Panc1 (cell line): ENCODE results near the gene SMAD6. TPM values are rescaled to one million over a fixed set of nuclear protein-coding genes. Genes with fewer than 3 reads are reported as not detected.

ENCODE experiments used
- ATAC-seq: fragments of 200-7000 bp; cut with Tn5 transposase; 2 replicates; pipeline ENCODE4 v1.9.1; 2020; ENCODE audit warnings: mild to moderate bottlenecking, moderate library complexity
- BruUV-seq: library from RNA; stranded (reverse); fragments of 400-500 nt; replicated peaks from 2 replicates; lab custom pipeline; 2021; lab: Mats Ljungman, UMichigan
- CTCF ChIA-PET: fragments of 300-600 bp; sonication (Branson Sonifier 250); formaldehyde crosslinking; loops from one replicate; lab custom pipeline; 2022; ENCODE audit warnings: antibody characterized with exemption; lab: Charles Lee
- POLR2A ChIA-PET: fragments of 300-600 bp; sonication (Branson Sonifier 250); formaldehyde crosslinking; loops from one replicate; lab custom pipeline; 2022; ENCODE audit warnings: antibody characterized with exemption; lab: Charles Lee
- DNase-seq: peaks from one replicate; pipeline ENCODE4 v3.0.0-alpha.2; 2010; ENCODE audit warnings: low read depth, low spot score
- H3K27ac ChIP-seq: 2 replicates; pipeline ENCODE4 v1.5.1; 2011; ENCODE audit warnings: mild to moderate bottlenecking, low read length, inconsistent platforms
- H3K27me3 ChIP-seq: fragments of 200-500 bp; sonication (Bioruptor generic); 2 replicates; pipeline ENCODE4 v1.6.0; 2014; ENCODE audit warnings: low read length, inconsistent platforms; ENCODE audit not compliant: control insufficient read depth, insufficient read depth
- H3K36me3 ChIP-seq: fragments of 200-500 bp; sonication (Bioruptor generic); 2 replicates; pipeline ENCODE4 v1.5.1; 2014; ENCODE audit warnings: inconsistent platforms, mild to moderate bottlenecking, low read length, moderate library complexity; ENCODE audit not compliant: control insufficient read depth, insufficient read depth
- H3K4me1 ChIP-seq: 2 replicates; pipeline ENCODE4 v1.5.1; 2011; ENCODE audit warnings: inconsistent platforms, mild to moderate bottlenecking, low read length, moderate library complexity; ENCODE audit not compliant: control insufficient read depth, insufficient read depth
- H3K4me3 ChIP-seq, 2 experiments: 2 replicates each; pipeline ENCODE4 v1.5.1; 2011 to 2012; ENCODE audit warnings: low read depth in 2 of 2, low read length in 2 of 2, mild to moderate bottlenecking in 2 of 2, inconsistent platforms in 1 of 2, moderate library complexity in 1 of 2
- H3K9me3 ChIP-seq: fragments of 200-500 bp; sonication (Bioruptor generic); 2 replicates; pipeline ENCODE4 v1.5.1; 2014; ENCODE audit warnings: low read depth, mild to moderate bottlenecking, inconsistent platforms, low read length, moderate library complexity; ENCODE audit not compliant: control insufficient read depth, insufficient read depth
- POLR2AphosphoS5 ChIP-seq: IDR thresholded peaks from 2 replicates; pipeline ENCODE4 v1.6.1; 2012; ENCODE audit warnings: mild to moderate bottlenecking, low read depth, low read length, moderate library complexity
- SIN3A ChIP-seq: IDR thresholded peaks from 2 replicates; pipeline ENCODE4 v1.6.1; 2012; ENCODE audit warnings: low read depth, mild to moderate bottlenecking, low read length, moderate library complexity, borderline replicate concordance; ENCODE audit not compliant: insufficient read depth
- TCF7L2 ChIP-seq: IDR thresholded peaks from 2 replicates; pipeline ENCODE4 v1.6.1; 2011; ENCODE audit warnings: mild to moderate bottlenecking, low read depth, low read length, inconsistent platforms
- in situ Hi-C: cut with HindIII; loops from 2 replicates; pipeline ENCODE4 v1.10.0; 2016; ENCODE audit warnings: low sequenced_read_pairs, low pct_unique_long_range_greater_than_20kb
- intact Hi-C: fragments of 100-400 bp; cut with micrococcal nuclease; formaldehyde crosslinking; loops from one replicate; pipeline ENCODE4 v1.10.0; 2022; ENCODE audit not compliant: unreplicated experiment
- total RNA-seq: library from RNA; stranded (reverse); gene quantifications from one replicate; pipeline ENCODE4 v1.2.1, GENCODE V29; 2021; ENCODE audit not compliant: unreplicated experiment
- TF ChIP-seq, protein P1 (sequence below): fragments of 450-650 bp; IDR thresholded peaks from 2 replicates; pipeline ENCODE4 v1.5.1; 2017; ENCODE audit warnings: mild to moderate bottlenecking
- TF ChIP-seq, protein P2 (sequence below), 2 experiments: IDR thresholded peaks; 2 replicates each; pipeline ENCODE4 v1.6.1; 2011 to 2012; ENCODE audit warnings: low read depth in 2 of 2, control low read depth in 1 of 2, low read length in 1 of 2, mild to moderate bottlenecking in 1 of 2, moderate library complexity in 1 of 2; ENCODE audit not compliant: insufficient read depth in 1 of 2

Gene SMAD6
- total RNA-seq, 1 experiment from 2014 or later: 45.9 TPM

DNA sequence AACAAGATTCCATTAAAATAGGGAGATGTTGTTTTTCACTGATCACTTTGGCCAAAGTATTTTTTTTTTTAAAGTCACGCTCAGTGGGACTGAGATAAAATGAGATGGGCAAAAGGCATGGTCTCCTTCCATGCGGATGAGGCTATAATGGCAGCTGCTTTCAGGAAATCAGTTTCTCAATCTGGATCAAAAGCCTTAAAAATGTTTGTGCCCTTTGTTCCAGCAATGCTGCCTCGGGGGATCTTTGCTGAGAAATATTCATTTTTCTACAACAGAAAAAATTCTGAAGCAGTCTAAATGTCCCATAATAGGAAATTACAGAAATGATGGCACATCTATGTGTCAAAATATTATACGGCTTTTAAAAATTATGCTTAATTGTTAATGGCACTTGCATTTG, 97.2 kb downstream of the SMAD6 start:
- H3K27ac ChIP-seq: peak overlapping the region; percentile 37; the same call in 1 of the 2 replicates
- ChIA-PET POLR2A (no interaction called here), CTCF (no interaction called here)
- no peak for ATAC-seq
- H3K9me3 ChIP-seq: no peaks in the 10 kb centered on the region
- no peak overlapping the region for H3K4me3 ChIP-seq
- intact Hi-C loops (no loop called here), in situ Hi-C loops (no loop called here)
- peaks cover 54% of the 10 kb centered on the region for H3K4me1 ChIP-seq
- TF ChIP-seq POLR2AphosphoS5: no peak
- TF ChIP-seq, protein P1, sequence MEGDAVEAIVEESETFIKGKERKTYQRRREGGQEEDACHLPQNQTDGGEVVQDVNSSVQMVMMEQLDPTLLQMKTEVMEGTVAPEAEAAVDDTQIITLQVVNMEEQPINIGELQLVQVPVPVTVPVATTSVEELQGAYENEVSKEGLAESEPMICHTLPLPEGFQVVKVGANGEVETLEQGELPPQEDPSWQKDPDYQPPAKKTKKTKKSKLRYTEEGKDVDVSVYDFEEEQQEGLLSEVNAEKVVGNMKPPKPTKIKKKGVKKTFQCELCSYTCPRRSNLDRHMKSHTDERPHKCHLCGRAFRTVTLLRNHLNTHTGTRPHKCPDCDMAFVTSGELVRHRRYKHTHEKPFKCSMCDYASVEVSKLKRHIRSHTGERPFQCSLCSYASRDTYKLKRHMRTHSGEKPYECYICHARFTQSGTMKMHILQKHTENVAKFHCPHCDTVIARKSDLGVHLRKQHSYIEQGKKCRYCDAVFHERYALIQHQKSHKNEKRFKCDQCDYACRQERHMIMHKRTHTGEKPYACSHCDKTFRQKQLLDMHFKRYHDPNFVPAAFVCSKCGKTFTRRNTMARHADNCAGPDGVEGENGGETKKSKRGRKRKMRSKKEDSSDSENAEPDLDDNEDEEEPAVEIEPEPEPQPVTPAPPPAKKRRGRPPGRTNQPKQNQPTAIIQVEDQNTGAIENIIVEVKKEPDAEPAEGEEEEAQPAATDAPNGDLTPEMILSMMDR: no peak
- TF ChIP-seq TCF7L2: no peak
- TF ChIP-seq SIN3A: no peak
- TF ChIP-seq, protein P2, sequence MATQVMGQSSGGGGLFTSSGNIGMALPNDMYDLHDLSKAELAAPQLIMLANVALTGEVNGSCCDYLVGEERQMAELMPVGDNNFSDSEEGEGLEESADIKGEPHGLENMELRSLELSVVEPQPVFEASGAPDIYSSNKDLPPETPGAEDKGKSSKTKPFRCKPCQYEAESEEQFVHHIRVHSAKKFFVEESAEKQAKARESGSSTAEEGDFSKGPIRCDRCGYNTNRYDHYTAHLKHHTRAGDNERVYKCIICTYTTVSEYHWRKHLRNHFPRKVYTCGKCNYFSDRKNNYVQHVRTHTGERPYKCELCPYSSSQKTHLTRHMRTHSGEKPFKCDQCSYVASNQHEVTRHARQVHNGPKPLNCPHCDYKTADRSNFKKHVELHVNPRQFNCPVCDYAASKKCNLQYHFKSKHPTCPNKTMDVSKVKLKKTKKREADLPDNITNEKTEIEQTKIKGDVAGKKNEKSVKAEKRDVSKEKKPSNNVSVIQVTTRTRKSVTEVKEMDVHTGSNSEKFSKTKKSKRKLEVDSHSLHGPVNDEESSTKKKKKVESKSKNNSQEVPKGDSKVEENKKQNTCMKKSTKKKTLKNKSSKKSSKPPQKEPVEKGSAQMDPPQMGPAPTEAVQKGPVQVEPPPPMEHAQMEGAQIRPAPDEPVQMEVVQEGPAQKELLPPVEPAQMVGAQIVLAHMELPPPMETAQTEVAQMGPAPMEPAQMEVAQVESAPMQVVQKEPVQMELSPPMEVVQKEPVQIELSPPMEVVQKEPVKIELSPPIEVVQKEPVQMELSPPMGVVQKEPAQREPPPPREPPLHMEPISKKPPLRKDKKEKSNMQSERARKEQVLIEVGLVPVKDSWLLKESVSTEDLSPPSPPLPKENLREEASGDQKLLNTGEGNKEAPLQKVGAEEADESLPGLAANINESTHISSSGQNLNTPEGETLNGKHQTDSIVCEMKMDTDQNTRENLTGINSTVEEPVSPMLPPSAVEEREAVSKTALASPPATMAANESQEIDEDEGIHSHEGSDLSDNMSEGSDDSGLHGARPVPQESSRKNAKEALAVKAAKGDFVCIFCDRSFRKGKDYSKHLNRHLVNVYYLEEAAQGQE (IDR thresholded peaks at IDR 0.05; ENCODE audit: insufficient read depth in 1 of 2, low read depth in 2 of 2, low read length in 1 of 2): no peak
- H3K27me3 ChIP-seq: no peaks in the 10 kb centered on the region
- no peak for DNase-seq
- H3K36me3 ChIP-seq: no peaks in the 10 kb centered on the region
- BruUV-seq: no TSS peak

DNA sequence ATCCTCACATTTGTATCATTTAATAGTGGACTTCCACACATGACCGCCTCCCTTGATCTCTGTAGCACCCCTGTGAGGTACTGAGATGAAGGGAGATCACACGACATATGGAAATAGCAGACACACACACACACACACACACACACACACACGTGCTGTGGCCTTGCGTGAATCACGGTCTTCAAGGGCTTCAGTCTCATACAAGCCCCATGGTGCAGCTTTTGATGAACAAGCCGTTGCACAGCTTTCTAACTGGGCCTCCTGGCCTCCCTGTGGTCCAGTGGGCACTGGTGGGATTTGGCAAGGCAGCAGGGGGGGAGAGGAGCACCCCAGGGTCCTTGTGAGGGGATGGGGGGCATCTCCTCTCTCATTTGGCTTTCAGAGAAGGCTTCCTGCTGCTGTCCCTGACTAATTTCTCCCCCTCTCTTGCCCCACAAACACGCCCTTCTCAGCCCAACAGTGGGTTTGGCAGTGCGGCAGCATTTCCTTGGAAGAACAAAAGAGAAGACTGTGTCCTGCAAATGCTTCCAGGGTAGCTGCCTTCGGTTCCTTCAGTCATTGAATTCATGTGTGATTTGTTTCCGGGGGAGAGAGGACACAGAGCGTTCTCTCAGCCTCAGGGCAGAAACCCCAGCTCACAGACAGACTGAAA, 98.7 kb downstream of the SMAD6 start:
- POLR2A ChIA-PET: no interaction called here
- Histone ChIP-seq H3K9me3 (no peaks in the 10 kb centered on the region), H3K27ac (peak overlapping the region; percentile 99), H3K36me3 (no peaks in the 10 kb centered on the region), H3K4me1 (peaks cover 58% of the 10 kb centered on the region), H3K4me3 (no peak overlapping the region), H3K27me3 (no peaks in the 10 kb centered on the region)
- in situ Hi-C loops (no loop called here), intact Hi-C loops (no loop called here)
- ATAC-seq (no peak), DNase-seq (no peak)
- CTCF ChIA-PET: no interaction called here
- no TSS peak for BruUV-seq
- TF ChIP-seq SIN3A (no peak), POLR2AphosphoS5 (no peak), TCF7L2 (no peak)
- TF ChIP-seq, protein P2 (IDR thresholded peaks at IDR 0.05; ENCODE audit: insufficient read depth in 1 of 2, low read depth in 2 of 2, low read length in 1 of 2): no peak
- TF ChIP-seq, protein P1: no peak
